ENCODE results near the gene YY1AP1. TPM values are rescaled to one million over a fixed set of nuclear protein-coding genes. Genes with fewer than 3 reads are reported as not detected.

The YY1AP1 gene
- total and polyA plus RNA-seq, 2 donors (not counting 3 experiments of a cell fraction or from before 2014, with no cell fraction given), result 42.3 to 46.4 TPM

DNA sequence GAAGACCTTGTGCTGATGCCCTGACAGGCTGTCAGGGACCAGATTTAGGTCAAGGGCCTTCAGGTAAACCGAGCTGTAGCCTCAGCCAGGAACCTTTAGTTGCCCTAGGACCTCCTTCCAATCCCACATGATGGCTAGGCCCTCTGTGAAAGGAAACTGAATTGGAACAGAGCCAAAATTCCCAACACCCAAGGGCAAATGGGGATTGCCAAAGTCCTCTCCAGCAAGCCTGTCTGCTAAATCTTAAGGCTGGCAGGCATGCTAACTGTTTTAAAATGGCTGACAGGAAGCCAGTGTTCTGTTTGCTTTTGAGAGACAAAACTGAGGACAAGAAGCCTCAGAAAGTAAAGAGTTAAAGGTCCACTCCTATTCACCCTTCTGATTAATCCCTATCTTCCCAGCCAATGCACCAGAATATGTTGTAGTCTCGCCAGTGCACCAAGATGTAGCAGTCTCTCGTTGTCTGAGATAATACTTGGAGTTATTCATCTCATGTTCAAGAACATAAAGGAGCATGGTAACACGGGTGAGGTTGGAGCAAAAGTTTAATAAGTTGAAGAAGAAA is 43.5 kb downstream of the YY1AP1 start:
- Histone ChIP-seq H3K36me3 (ENCODE audit: control insufficient read depth in 2 of 2, extremely low read depth in 1 of 2, insufficient read depth in 2 of 2, low read length in 2 of 2) (no peaks in the 10 kb centered on the region), H3K9me3 (replicated peaks; ENCODE audit: control insufficient read depth, insufficient read depth, low read length) (peaks cover 4% of the 10 kb centered on the region), H3K4me2 (ENCODE audit: insufficient read depth, low read length) (no peak overlapping the region), H4K20me1 (replicated peaks; ENCODE audit: control insufficient read depth, extremely low read depth, insufficient read depth, low read length) (no peaks in the 10 kb centered on the region), H3K4me3 (replicated peaks in 1 of 3; ENCODE audit: insufficient read depth in 1 of 3, low read depth in 1 of 3, low read length in 3 of 3) (no peak overlapping the region), H3K9me1 (replicated peaks; ENCODE audit: control insufficient read depth, extremely low read depth, insufficient read depth, low read length) (no peaks in the 10 kb centered on the region), H3K27me3 (ENCODE audit: control insufficient read depth in 2 of 2, insufficient read depth in 2 of 2, low read length in 2 of 2) (no peaks in the 10 kb centered on the region), H3K9ac (replicated peaks; ENCODE audit: extremely low read depth, insufficient read depth, low read length) (no peak overlapping the region), H3K79me2 (ENCODE audit: control insufficient read depth, insufficient read depth, low read length) (no peaks in the 10 kb centered on the region), H2AFZ (ENCODE audit: low read depth, low read length) (no peak overlapping the region), H3K27ac (ENCODE audit: insufficient read depth, low read depth, low read length) (no peak overlapping the region), H3K4me1 (ENCODE audit: control insufficient read depth, extremely low read depth, insufficient read depth, low read length) (peaks cover 7% of the 10 kb centered on the region)
- TF ChIP-seq FOS (IDR thresholded peaks at IDR 0.05; ENCODE audit: borderline replicate concordance, insufficient read depth, low read length) (no peak), POLR2A (IDR thresholded peaks at IDR 0.05; ENCODE audit: low read depth, low read length) (no peak), MYC (IDR thresholded peaks at IDR 0.05; ENCODE audit: low read depth, low read length) (no peak), CTCF (IDR thresholded peaks at IDR 0.05; ENCODE audit: extremely low read depth in 1 of 2, insufficient read depth in 1 of 2, low read depth in 1 of 2, low read length in 2 of 2) (no peak), POLR2AphosphoS5 (IDR thresholded peaks at IDR 0.05; ENCODE audit: insufficient read depth, low read depth, low read length) (no peak), EZH2 (IDR thresholded peaks at IDR 0.05; ENCODE audit: borderline replicate concordance, low read depth, low read length, severe bottlenecking) (no peak), JUN (IDR thresholded peaks at IDR 0.05; ENCODE audit: borderline replicate concordance, insufficient read depth, insufficient read length, low read depth) (no peak), MAX (IDR thresholded peaks at IDR 0.05; ENCODE audit: insufficient read depth, insufficient read length) (no peak)
- BruUV-seq (replicated peaks), result no TSS peak
- DNase-seq (ENCODE audit: low read depth, low spot score) (no peak), FAIRE-seq (no peak)
- ChIA-PET CTCF (no interaction called here), POLR2A (no interaction called here)
- dilution Hi-C loops (cut with MboI; ENCODE audit: extremely low pct_ligation_motif_present, low sequenced_read_pairs) (no loop called here), intact Hi-C loops (cut with micrococcal nuclease) (loop anchor here (5.0 kb wide), 2 partner anchors 53 to 323 kb away; partner anchors contain the start of gene RUSC1)

Data from endothelial cell of umbilical vein (primary cell).